HG03457 (cell line): ENCODE data around the gene TPCN2.

Experiments
- ATAC-seq: cut with Tn5 transposase; IDR thresholded peaks from one replicate; pipeline ENCODE4 v1.9.1; 2021; ENCODE audit warnings: moderate number of reproducible peaks; ENCODE audit not compliant: unreplicated experiment

The TPCN2 gene

GRCh38 chr11:69037074-69037473 lies 11.7 kb upstream of the TPCN2 start:
- no peak for ATAC-seq

GRCh38 chr11:69037544-69037943 lies 11.2 kb upstream of the TPCN2 start:
- ATAC-seq: no peak

- no peak for ATAC-seq
Measured at GRCh38 chr11:69039501-69039900, 9.2 kb upstream of the TPCN2 start.

GRCh38 chr11:69040051-69040450 lies 8.7 kb upstream of the TPCN2 start:
- ATAC-seq: no peak

- no peak for ATAC-seq
Measured at GRCh38 chr11:69040581-69041260, 8.0 kb upstream of the TPCN2 start.

- no peak for ATAC-seq
Measured at GRCh38 chr11:69041516-69041915, 7.2 kb upstream of the TPCN2 start.

DNA sequence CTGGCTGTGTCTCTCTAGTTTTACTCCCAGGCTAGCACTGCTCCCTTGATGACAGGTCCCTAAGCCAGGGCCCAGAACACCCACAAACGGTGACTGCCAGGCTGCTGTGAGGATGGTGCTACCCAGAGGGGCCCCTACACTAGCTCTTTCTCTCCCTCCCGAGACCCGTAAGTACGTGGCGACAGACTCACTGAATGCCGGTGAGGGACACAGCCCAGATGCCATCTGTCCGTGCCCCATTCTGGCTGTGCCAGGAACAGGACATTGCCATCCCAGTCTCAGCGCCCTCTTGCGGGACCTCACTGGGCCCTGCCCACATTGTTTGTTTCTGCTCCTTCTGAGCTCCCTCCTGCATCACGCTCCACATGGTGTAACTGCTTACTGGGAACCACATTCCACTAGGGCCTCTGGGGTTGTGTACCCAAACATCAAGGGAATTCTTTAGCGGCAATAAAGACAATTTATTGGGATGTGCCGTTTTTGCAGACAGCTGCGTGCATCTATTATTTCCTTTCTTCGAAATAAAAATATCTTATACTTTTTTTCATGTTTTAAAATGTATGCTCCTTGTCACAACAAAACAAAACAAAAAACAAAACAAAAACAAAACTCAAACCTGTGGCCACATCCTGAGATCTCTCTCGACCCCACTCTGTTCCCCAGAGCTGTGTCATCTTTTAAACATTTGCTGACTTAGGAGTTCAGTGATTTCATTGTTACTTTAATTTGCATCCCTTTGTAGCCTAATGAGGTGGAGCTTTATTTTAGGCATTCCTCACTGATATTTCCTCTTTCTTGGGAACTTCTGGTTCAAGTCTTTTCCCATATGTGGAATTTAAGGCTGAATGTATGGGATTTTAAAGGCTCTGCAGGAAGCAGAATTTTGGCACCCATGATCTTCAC lies 4.4 kb upstream of the TPCN2 start:
- ATAC-seq: no peak

DNA sequence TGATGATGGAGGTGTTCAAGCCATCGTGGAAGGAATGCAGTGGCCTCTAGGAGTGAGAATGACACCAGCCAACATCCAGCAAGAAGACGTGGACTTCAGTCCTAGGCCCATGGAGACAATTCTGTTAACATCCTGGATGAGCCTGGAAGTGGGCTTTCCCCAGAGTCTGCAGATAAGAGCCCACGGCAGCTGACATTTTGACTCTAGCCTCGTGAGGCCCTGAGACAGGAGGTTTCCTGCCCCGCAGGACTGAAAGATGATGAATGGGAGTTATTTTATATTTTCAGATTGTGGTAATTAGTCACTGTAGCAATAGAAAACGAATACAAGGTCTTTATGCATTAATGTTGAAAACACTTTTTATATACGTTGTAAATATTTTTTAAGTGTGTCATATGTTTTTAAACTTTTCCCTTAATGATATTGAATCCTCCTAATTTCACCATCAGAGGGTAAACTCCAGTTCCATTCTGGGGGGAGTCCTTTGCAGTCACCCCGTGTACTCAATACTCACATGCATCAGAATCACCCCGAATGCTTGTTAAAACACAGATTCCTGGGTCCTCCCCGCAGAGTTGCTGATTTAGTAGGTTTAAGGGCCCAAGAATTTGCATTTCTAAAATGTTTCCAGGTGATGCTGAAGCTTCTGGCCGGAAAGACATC lies 570 bp upstream of the TPCN2 start:
- no peak for ATAC-seq

- no peak for ATAC-seq
Measured at GRCh38 chr11:69049490-69049867, 747 bp downstream of the TPCN2 start.

GRCh38 chr11:69050592-69051380 lies 2.1 kb downstream of the TPCN2 start:
- no peak for ATAC-seq

- no peak for ATAC-seq
Measured at GRCh38 chr11:69051381-69052342, 2.9 kb downstream of the TPCN2 start.

- ATAC-seq: no peak
Measured at GRCh38 chr11:69052343-69053168, 3.8 kb downstream of the TPCN2 start.

DNA sequence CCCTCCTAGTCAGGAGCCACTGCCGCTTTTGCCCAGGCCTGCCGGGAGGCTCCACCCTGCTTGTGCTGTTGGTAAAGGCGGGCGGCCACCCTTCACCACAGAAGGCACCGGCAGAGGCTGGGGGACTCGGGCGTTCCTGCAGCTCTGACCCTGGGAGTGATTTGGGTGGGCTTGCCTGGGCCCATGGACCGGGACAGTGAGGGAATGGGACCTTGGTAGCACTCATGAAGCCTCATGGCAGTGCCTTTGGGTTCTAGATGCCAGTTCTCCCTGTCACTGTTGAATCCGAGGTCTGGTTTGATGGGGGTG lies 4.4 kb downstream of the TPCN2 start:
- no peak for ATAC-seq

DNA sequence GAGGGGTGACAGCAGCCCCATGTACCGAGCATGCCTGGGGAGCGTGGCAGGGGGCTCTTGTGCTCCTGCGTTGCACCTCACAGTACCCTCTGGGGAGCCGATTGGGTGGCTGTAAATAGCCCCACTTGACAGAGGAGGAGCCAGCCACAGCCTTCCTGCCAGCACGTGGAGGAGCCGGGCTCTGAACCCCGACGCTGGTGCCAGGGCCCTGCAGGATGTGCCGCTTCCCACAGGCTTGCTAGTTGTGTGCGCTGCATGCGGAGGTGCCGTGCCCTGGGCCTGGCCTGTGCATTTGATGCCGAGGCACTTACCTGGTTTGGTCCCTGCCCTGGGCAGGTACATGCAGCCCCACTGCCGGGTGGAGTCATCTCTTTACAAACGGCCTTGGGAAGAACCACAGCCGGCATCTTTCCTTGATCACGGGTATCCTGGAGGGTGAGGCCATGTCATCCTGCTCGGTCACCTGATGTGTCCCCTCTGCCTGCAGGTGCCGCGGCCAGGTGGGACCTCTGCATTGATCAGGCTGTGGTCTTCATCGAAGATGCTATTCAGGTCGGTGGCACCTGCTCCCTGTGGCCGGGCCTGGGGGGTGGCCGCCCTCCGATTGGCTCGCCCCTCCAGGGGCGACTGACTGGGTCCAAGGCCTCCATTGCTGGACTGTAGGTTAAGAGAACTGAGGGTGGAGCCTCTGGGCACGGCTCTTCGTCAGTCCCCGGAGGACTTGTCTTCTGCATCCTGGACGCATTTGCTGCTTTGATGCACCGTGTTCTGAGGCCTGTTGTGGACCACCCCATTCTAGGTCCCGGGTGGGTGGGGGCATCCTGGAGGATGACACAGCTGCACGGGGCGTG lies 5.0 kb downstream of the TPCN2 start:
- ATAC-seq: no peak

- no peak for ATAC-seq
Measured at GRCh38 chr11:69054397-69055211, 5.9 kb downstream of the TPCN2 start.

DNA sequence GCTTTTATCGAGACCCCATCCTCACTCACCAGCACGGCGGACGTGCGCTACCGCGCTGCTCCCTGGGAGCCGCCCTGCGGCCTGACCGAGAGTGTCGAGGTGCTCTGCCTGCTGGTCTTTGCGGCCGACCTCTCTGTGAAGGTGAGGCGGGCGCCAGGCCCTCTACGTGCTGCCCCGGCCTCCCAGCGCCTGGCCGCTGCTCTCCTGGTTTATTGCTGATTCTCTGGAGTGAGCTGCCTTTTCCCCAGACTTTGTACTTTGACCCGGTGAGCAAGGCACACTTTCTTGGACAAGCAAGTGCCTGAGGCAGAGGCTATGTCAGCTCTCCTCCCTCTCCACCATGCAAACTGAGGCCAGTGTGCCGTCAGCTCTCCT lies 6.5 kb downstream of the TPCN2 start:
- no peak for ATAC-seq
